ENCODE results near the gene PRDX1.
"Not testable (repeated sequence)": the region's sequence is repeated elsewhere in the genome, so short reads cannot be mapped to it uniquely, and the experiment has no call there.

GRCh38 chr1:45519774-45520173 is 1.9 kb downstream of the PRDX1 start:
- not testable (repeated sequence) for TF ChIP-seq CREB5 (CRISPR knock-in tag; IDR thresholded peaks at IDR 0.05; ENCODE audit: low read depth); BACH2 (CRISPR knock-in tag; IDR thresholded peaks at IDR 0.05; ENCODE audit: borderline replicate concordance); CSRNP3 (CRISPR knock-in tag; IDR thresholded peaks at IDR 0.05); OSR1 (CRISPR knock-in tag; IDR thresholded peaks at IDR 0.05); ZNF8 (CRISPR knock-in tag; IDR thresholded peaks at IDR 0.05); TCF4 (CRISPR knock-in tag; IDR thresholded peaks at IDR 0.05; ENCODE audit: borderline replicate concordance); POU6F1 (CRISPR knock-in tag; IDR thresholded peaks at IDR 0.05; ENCODE audit: borderline replicate concordance, low read depth); ZFP30 (CRISPR knock-in tag; IDR thresholded peaks at IDR 0.05)
